ENCODE measurements around the gene HOXC5.

DNA sequence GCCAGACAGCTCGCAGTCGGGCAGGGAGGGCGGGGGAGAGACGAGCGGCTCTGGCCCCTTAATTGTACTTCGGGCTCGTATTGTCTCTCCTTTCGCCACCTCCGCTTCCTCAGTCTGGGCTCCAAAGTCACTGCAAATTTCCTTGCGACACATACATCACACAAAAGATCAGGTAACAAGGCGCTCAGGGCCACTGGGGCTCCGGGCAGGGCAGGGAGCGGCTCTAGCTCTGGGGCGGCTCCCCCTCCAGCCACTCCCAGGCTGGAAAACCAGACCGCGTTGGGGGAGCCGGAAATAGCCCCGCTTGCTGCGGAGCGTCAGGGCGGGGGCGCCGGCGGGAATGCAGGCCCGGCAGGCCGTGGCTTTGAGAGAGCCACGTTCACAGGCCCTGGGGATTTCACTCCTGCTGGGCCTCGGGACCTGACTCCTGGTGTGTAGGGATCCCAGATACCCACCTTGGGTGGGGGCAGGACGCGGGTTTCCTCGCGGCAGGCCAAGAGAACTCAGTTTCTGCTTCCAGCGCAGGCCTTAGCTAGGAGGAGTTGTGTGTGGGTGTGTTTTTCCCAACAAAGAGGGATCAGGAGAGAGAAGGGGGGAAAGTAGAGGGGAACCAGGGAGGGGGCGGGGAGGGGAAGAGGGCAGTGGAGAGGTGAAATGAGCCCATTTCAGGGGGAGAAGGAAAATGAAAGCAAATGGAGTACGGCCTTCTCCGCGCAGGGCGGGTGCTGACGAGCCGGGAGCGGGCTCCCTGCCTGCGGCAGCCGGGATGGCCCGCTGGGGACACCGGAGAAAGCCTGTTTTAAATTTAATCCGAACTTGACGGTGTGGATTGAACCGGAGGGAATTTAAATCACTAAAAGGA lies 37.2 kb upstream of the HOXC5 start:
- TF ChIP-seq, protein P1, sequence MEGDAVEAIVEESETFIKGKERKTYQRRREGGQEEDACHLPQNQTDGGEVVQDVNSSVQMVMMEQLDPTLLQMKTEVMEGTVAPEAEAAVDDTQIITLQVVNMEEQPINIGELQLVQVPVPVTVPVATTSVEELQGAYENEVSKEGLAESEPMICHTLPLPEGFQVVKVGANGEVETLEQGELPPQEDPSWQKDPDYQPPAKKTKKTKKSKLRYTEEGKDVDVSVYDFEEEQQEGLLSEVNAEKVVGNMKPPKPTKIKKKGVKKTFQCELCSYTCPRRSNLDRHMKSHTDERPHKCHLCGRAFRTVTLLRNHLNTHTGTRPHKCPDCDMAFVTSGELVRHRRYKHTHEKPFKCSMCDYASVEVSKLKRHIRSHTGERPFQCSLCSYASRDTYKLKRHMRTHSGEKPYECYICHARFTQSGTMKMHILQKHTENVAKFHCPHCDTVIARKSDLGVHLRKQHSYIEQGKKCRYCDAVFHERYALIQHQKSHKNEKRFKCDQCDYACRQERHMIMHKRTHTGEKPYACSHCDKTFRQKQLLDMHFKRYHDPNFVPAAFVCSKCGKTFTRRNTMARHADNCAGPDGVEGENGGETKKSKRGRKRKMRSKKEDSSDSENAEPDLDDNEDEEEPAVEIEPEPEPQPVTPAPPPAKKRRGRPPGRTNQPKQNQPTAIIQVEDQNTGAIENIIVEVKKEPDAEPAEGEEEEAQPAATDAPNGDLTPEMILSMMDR (IDR thresholded peaks at IDR 0.05): no peak
- TF ChIP-seq POLR2A (IDR thresholded peaks at IDR 0.05): no peak
